Measurements from ENCODE around the gene FRMD4A.

Gene FRMD4A

DNA sequence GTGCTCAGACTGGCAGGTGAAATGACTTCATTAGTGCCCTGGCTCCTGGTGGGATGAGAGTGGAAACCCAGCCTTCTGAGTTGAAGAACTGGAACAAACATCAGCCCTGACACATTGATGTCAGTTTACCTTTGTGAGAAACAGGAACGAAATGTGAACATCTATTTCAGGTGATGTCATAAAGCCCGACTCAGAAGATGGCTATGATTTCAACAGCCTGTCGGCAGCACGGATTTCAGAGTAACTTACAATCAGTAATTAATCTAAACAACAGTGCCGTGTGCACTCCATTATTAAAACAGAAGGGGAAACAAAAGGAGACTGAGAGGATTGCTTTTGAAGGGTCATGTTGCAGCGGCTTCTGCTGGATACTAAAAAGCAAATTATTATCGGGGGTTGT is 243.2 kb downstream of the FRMD4A start:
- no peak overlapping the region for H3K4me3 ChIP-seq (ENCODE audit: low read depth in 1 of 2, low read length in 2 of 2)
- H3K9me3 ChIP-seq (ENCODE audit: insufficient read depth, low read length, severe bottlenecking), result no peaks in the 10 kb centered on the region
- DNase-seq (no peak), ATAC-seq (ENCODE audit: insufficient read depth, low read depth) (no peak)
- no peak overlapping the region for H3K27ac ChIP-seq (ENCODE audit: low read length)
- no peaks in the 10 kb centered on the region for H3K27me3 ChIP-seq (ENCODE audit: insufficient read depth, low read length, poor library complexity)
- no peak overlapping the region for H3K4me2 ChIP-seq (ENCODE audit: insufficient read depth, low read length)
- no peaks in the 10 kb centered on the region for H3K79me2 ChIP-seq (ENCODE audit: insufficient read depth, low read length)
- H4K20me1 ChIP-seq (ENCODE audit: insufficient read depth, low read length), result no peaks in the 10 kb centered on the region
- no peak overlapping the region for H3K9ac ChIP-seq (ENCODE audit: low read depth, low read length)
- TF ChIP-seq, protein P1, sequence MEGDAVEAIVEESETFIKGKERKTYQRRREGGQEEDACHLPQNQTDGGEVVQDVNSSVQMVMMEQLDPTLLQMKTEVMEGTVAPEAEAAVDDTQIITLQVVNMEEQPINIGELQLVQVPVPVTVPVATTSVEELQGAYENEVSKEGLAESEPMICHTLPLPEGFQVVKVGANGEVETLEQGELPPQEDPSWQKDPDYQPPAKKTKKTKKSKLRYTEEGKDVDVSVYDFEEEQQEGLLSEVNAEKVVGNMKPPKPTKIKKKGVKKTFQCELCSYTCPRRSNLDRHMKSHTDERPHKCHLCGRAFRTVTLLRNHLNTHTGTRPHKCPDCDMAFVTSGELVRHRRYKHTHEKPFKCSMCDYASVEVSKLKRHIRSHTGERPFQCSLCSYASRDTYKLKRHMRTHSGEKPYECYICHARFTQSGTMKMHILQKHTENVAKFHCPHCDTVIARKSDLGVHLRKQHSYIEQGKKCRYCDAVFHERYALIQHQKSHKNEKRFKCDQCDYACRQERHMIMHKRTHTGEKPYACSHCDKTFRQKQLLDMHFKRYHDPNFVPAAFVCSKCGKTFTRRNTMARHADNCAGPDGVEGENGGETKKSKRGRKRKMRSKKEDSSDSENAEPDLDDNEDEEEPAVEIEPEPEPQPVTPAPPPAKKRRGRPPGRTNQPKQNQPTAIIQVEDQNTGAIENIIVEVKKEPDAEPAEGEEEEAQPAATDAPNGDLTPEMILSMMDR (IDR thresholded peaks at IDR 0.05; ENCODE audit: borderline replicate concordance, extremely low read depth, low read length, poor library complexity, severe bottlenecking), result no peak
- TF ChIP-seq EZH2 (IDR thresholded peaks at IDR 0.05; ENCODE audit: borderline replicate concordance, low read depth, low read length, severe bottlenecking), result no peak
- no peaks in the 10 kb centered on the region for H3K4me1 ChIP-seq (ENCODE audit: insufficient read depth, low read length)
- H3K36me3 ChIP-seq (ENCODE audit: insufficient read depth, low read length), result no peaks in the 10 kb centered on the region
- no peak overlapping the region for H2AFZ ChIP-seq (ENCODE audit: low read depth, low read length)

DNA sequence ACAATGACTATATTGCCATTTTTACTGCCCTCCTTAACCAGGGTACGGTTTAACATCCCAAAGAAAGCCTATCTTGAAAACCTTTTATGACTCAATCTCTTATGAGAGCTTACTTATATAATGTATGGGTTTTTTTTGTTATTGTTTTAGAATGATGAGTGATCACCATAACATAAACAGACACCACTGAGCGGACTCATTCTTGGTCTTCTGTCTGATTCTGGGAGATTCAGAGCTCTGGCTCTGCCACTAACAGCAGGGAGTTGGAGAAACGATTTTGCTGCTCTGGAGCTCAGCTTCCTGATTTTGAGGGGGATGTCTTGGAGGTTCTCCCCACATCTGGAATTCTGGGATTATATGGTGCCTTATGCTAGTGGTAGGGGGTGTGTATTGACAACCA is 244.1 kb downstream of the FRMD4A start:
- H3K4me1 ChIP-seq (ENCODE audit: insufficient read depth, low read length), result no peaks in the 10 kb centered on the region
- no peaks in the 10 kb centered on the region for H3K79me2 ChIP-seq (ENCODE audit: insufficient read depth, low read length)
- no peaks in the 10 kb centered on the region for H4K20me1 ChIP-seq (ENCODE audit: insufficient read depth, low read length)
- DNase-seq, result no peak
- H3K9ac ChIP-seq (ENCODE audit: low read depth, low read length), result no peak overlapping the region
- no peak overlapping the region for H3K4me3 ChIP-seq (ENCODE audit: low read depth in 1 of 2, low read length in 2 of 2)
- TF ChIP-seq, protein P1 (IDR thresholded peaks at IDR 0.05; ENCODE audit: borderline replicate concordance, extremely low read depth, low read length, poor library complexity, severe bottlenecking), result no peak
- no peak for TF ChIP-seq EZH2 (IDR thresholded peaks at IDR 0.05; ENCODE audit: borderline replicate concordance, low read depth, low read length, severe bottlenecking)
- H3K27me3 ChIP-seq (ENCODE audit: insufficient read depth, low read length, poor library complexity), result no peaks in the 10 kb centered on the region
- H2AFZ ChIP-seq (ENCODE audit: low read depth, low read length), result no peak overlapping the region
- H3K27ac ChIP-seq (ENCODE audit: low read length), result no peak overlapping the region
- ATAC-seq (ENCODE audit: insufficient read depth, low read depth), result no peak
- H3K4me2 ChIP-seq (ENCODE audit: insufficient read depth, low read length), result no peak overlapping the region
- H3K36me3 ChIP-seq (ENCODE audit: insufficient read depth, low read length), result no peaks in the 10 kb centered on the region
- no peaks in the 10 kb centered on the region for H3K9me3 ChIP-seq (ENCODE audit: insufficient read depth, low read length, severe bottlenecking)

GRCh38 chr10:14084875-14085274 is 245.8 kb downstream of the FRMD4A start:
- DNase-seq (no peak), ATAC-seq (ENCODE audit: insufficient read depth, low read depth) (no peak)
- no peak overlapping the region; the same call in 1 of the 2 replicates for H2AFZ ChIP-seq (ENCODE audit: low read depth, low read length)
- no peak overlapping the region for H3K9ac ChIP-seq (ENCODE audit: low read depth, low read length)
- TF ChIP-seq, protein P1 (IDR thresholded peaks at IDR 0.05; ENCODE audit: borderline replicate concordance, extremely low read depth, low read length, poor library complexity, severe bottlenecking), result no peak
- no peak for TF ChIP-seq EZH2 (IDR thresholded peaks at IDR 0.05; ENCODE audit: borderline replicate concordance, low read depth, low read length, severe bottlenecking)
- H3K9me3 ChIP-seq (ENCODE audit: insufficient read depth, low read length, severe bottlenecking), result no peaks in the 10 kb centered on the region
- H3K36me3 ChIP-seq (ENCODE audit: insufficient read depth, low read length), result no peaks in the 10 kb centered on the region
- no peak overlapping the region for H3K4me2 ChIP-seq (ENCODE audit: insufficient read depth, low read length)
- no peaks in the 10 kb centered on the region for H3K27me3 ChIP-seq (ENCODE audit: insufficient read depth, low read length, poor library complexity)
- H3K79me2 ChIP-seq (ENCODE audit: insufficient read depth, low read length), result no peaks in the 10 kb centered on the region
- no peaks in the 10 kb centered on the region for H3K4me1 ChIP-seq (ENCODE audit: insufficient read depth, low read length)
- no peaks in the 10 kb centered on the region for H4K20me1 ChIP-seq (ENCODE audit: insufficient read depth, low read length)
- H3K4me3 ChIP-seq (ENCODE audit: low read depth in 1 of 2, low read length in 2 of 2), result no peak overlapping the region
- H3K27ac ChIP-seq (ENCODE audit: low read length), result no peak overlapping the region

- no peaks in the 10 kb centered on the region for H4K20me1 ChIP-seq (ENCODE audit: insufficient read depth, low read length)
- H3K9me3 ChIP-seq (ENCODE audit: insufficient read depth, low read length, severe bottlenecking), result peaks cover 4% of the 10 kb centered on the region
- no peaks in the 10 kb centered on the region for H3K27me3 ChIP-seq (ENCODE audit: insufficient read depth, low read length, poor library complexity)
- no peak overlapping the region for H3K27ac ChIP-seq (ENCODE audit: low read length)
- H3K79me2 ChIP-seq (ENCODE audit: insufficient read depth, low read length), result no peaks in the 10 kb centered on the region
- no peaks in the 10 kb centered on the region for H3K4me1 ChIP-seq (ENCODE audit: insufficient read depth, low read length)
- TF ChIP-seq, protein P1 (IDR thresholded peaks at IDR 0.05; ENCODE audit: borderline replicate concordance, extremely low read depth, low read length, poor library complexity, severe bottlenecking), result no peak
- no peak for TF ChIP-seq EZH2 (IDR thresholded peaks at IDR 0.05; ENCODE audit: borderline replicate concordance, low read depth, low read length, severe bottlenecking)
- DNase-seq, result no peak
- no peak overlapping the region for H3K4me2 ChIP-seq (ENCODE audit: insufficient read depth, low read length)
- no peak for ATAC-seq (ENCODE audit: insufficient read depth, low read depth)
- H2AFZ ChIP-seq (ENCODE audit: low read depth, low read length), result no peak overlapping the region
- no peak overlapping the region for H3K4me3 ChIP-seq (ENCODE audit: low read depth in 1 of 2, low read length in 2 of 2)
- no peak overlapping the region for H3K9ac ChIP-seq (ENCODE audit: low read depth, low read length)
- no peaks in the 10 kb centered on the region for H3K36me3 ChIP-seq (ENCODE audit: insufficient read depth, low read length)
These were observed 249.9 kb downstream of the FRMD4A start for GRCh38 chr10:14080795-14081194.
